NCI-H460 (cell line): ENCODE results near the gene PATE4. TPM values are rescaled to one million over a fixed set of nuclear protein-coding genes. Genes with fewer than 3 reads are reported as not detected.
A peak's percentile ranks its signal among the peaks of the same experiment; 100 is the strongest.

Source experiments
- DNase-seq: peaks from one replicate; pipeline ENCODE4 v3.0.0-alpha.2; 2016; ENCODE audit warnings: low read depth; ENCODE audit errors: extremely low read depth
- total RNA-seq: library from RNA; depleted of rRNA; stranded (reverse); fragments of >200 nt; shearing (Covaris generic); gene quantifications from 2 replicates; pipeline ENCODE4 v1.2.3, GENCODE V29; 2014; rRNA removed

PATE4 gene
- total RNA-seq, 1 experiment from 2014 or later: not detected

DNA sequence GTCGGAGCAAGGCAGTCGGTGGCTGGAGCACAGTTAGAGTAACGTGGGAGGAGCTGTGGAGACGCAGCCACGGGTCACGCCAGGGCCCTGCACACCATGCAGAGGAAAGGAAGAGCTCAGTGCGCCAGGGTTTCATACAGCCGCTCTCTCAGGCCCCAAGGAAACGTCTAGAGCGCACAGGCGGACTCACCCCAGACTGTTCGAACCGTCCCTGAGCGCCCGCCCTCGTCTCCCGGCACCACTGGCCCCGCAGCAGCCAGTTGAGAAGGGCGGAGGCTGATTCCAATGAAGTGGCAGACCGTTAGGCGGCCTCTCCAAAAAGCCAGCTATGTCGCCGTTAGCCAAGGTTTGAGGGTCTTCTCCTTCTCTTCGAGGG, 53.9 kb downstream of the PATE4 start:
- DNase-seq: no peak

DNA sequence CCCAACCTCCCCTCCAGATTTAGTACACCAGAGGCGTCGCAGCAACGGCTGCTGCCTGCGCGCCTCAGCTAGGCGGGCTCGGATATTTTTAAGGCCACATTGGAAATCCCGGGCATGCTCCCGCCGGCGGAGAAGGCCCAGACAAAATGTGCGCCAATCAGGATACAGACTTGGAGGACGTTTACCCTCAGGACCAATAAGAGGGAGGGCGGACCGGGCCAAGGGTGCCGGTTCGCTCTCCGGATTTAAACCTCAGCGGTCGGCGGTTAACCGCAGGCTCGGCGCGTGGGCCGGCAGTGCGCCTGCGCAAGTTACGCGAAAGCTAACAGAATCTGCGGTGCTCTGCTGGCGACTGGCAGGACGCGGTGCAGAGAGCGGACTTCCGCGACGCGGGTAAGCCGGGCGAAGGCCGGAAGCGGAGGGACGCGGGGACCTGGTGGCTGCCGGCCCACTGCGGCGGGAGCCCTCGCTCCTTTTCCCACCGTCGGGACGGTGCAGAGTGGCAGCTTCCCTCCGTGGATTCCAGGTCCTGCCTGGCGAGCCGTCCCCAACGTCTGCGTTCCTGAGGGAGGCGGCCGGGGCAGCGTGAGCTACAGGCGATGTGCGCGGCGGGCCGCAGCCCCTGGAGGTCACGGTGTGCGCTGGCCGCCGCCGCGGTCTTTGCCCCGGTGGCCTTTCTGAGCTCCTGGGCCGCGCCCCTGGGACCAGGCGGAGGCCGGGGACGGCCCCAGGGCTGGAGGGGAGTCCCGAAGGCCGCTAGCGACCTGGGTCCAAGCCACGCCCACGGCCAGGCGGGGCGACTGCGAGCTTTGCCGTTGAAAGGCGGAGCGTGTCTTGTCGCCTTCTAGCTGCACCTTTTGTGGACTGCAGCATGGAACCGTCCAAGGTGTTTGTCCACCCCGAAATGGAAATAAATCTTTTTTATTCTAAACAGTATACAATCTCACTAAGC, 54.5 kb downstream of the PATE4 start, which contains the start of gene HYLS1:
TSS of gene HYLS1 (plus strand) at position 296 of the 952 bp plus-strand sequence. CDS start 11,701 bp downstream, outside the sequence.
- DNase-seq: peak; percentile 80

Other genes with a start within 250 kb of the PATE4 start
- 176 and 198 TPM in 2 replicates for gene STT3A, start 240.5 kb upstream of the PATE4 start, total RNA-seq
- 36.1 and 38.7 TPM in 2 replicates for gene CHEK1, start 208.2 kb upstream of the PATE4 start, total RNA-seq
- not detected in 2 replicates for gene ACRV1, start 152.5 kb upstream of the PATE4 start, total RNA-seq
- not detected in 2 replicates for gene PATE1, start 87.0 kb upstream of the PATE4 start, total RNA-seq
- gene PATE2, start 54.5 kb upstream of the PATE4 start, total RNA-seq: not detected in 2 replicates
- not detected in 2 replicates for gene PATE3, start 45.2 kb upstream of the PATE4 start, total RNA-seq
- gene HYLS1, start 54.4 kb downstream of the PATE4 start, total RNA-seq: 8.5 and 11.7 TPM in 2 replicates
- gene PUS3, start 69.9 kb downstream of the PATE4 start, total RNA-seq: 17.2 and 17.9 TPM in 2 replicates
- not detected in 2 replicates for gene DDX25, start 71.2 kb downstream of the PATE4 start, total RNA-seq
- 0.02 TPM in 1 of 2 replicates, not detected in the other for gene VSIG10L2, start 112.7 kb downstream of the PATE4 start, total RNA-seq
- 3.4 and 3.7 TPM in 2 replicates for gene CDON, start 229.6 kb downstream of the PATE4 start, total RNA-seq